ENCODE data around the gene POLDIP2.

GRCh38 chr17:28328325-28328724 lies 29.0 kb downstream of the POLDIP2 start:
- TF ChIP-seq CTCF (IDR thresholded peaks at IDR 0.05 in 4 of 5, conservative IDR thresholded peaks at IDR 0.05 in 1 of 5) (no peak), POLR2A (IDR thresholded peaks at IDR 0.05) (no peak)
